Fibroblast of lung (primary cell): ENCODE results near the gene TK1. TPM values are rescaled to one million over a fixed set of nuclear protein-coding genes. Genes with fewer than 3 reads are reported as not detected.

Source experiments
- polyA plus RNA-seq, 2 donors: library from polyadenylated mRNA; depleted of rRNA in 1 of 2; stranded (reverse) in 1 of 2; unstranded in 1 of 2; fragments of >200 nt; gene quantifications; 2 replicates each; pipeline ENCODE4 v1.2.1, GENCODE V29; 2011 to 2012; ENCODE audit warnings: missing spikeins in 1 of 2
- total RNA-seq: library from RNA; depleted of rRNA; stranded (reverse); fragments of >200 nt; gene quantifications from 2 replicates; pipeline ENCODE4 v1.2.1, GENCODE V29; 2014

TK1 gene
- total and polyA plus RNA-seq, 2 donors (not counting 1 experiment from before 2014, with no cell fraction given), result 40.6 to 69.2 TPM

Other genes with a start within 250 kb of the TK1 start
- gene TNRC6C, start 228.3 kb downstream of the TK1 start, total RNA-seq, result 3.1 and 4.6 TPM in 2 replicates
- gene TNRC6C, start 228.3 kb downstream of the TK1 start, polyA plus RNA-seq, result 2.1 and 3.9 TPM in 2 replicates
- 0.17 and 0.26 TPM in 2 replicates for gene TMC6, start 58.3 kb downstream of the TK1 start, total RNA-seq
- gene TMC6, start 58.3 kb downstream of the TK1 start, polyA plus RNA-seq, result 1.3 TPM in 1 of 2 replicates, not detected in the other
- not detected in 2 replicates for gene TMC8, start 56.3 kb downstream of the TK1 start, total RNA-seq
- gene TMC8, start 56.3 kb downstream of the TK1 start, polyA plus RNA-seq, result 0.02 TPM in 1 of 2 replicates, not detected in the other
- gene C17orf99, start 40.7 kb downstream of the TK1 start, total RNA-seq, result not detected in 2 replicates
- not detected in 2 replicates for gene C17orf99, start 40.7 kb downstream of the TK1 start, polyA plus RNA-seq
- 9.5 and 15.5 TPM in 2 replicates for gene SYNGR2, start 18.5 kb downstream of the TK1 start, total RNA-seq
- gene SYNGR2, start 18.5 kb downstream of the TK1 start, polyA plus RNA-seq, result 23.8 and 25.0 TPM in 2 replicates
- gene AFMID, start 310 bp upstream of the TK1 start, total RNA-seq, result 24.1 and 29.2 TPM in 2 replicates
- gene AFMID, start 310 bp upstream of the TK1 start, polyA plus RNA-seq, result 20.9 and 28.1 TPM in 2 replicates
- 3.6 and 28.6 TPM in 2 replicates for gene BIRC5, start 27.2 kb upstream of the TK1 start, total RNA-seq
- gene BIRC5, start 27.2 kb upstream of the TK1 start, polyA plus RNA-seq, result 11.1 and 55.0 TPM in 2 replicates
- not detected in 2 replicates for gene TMEM235, start 44.6 kb upstream of the TK1 start, total RNA-seq
- not detected in 2 replicates for gene TMEM235, start 44.6 kb upstream of the TK1 start, polyA plus RNA-seq
- 163 and 185 TPM in 2 replicates for gene SOCS3, start 173.0 kb upstream of the TK1 start, total RNA-seq
- gene SOCS3, start 173.0 kb upstream of the TK1 start, polyA plus RNA-seq, result 52.6 and 87.8 TPM in 2 replicates
- 29.8 and 34.5 TPM in 2 replicates for gene PGS1, start 191.6 kb upstream of the TK1 start, total RNA-seq
- gene PGS1, start 191.6 kb upstream of the TK1 start, polyA plus RNA-seq, result 21.7 and 22.4 TPM in 2 replicates